GM12892 (cell line): ENCODE measurements around the gene KLF2.

ENCODE experiments used
- POLR2A ChIP-seq: IDR thresholded peaks from 2 replicates; pipeline ENCODE4 v1.6.1; 2011; ENCODE audit warnings: low read depth, low read length, control low read depth
- POLR2AphosphoS5 ChIP-seq: IDR thresholded peaks from 2 replicates; pipeline ENCODE4 v1.6.1; 2011; ENCODE audit warnings: low read depth, low read length, control low read depth

DNA sequence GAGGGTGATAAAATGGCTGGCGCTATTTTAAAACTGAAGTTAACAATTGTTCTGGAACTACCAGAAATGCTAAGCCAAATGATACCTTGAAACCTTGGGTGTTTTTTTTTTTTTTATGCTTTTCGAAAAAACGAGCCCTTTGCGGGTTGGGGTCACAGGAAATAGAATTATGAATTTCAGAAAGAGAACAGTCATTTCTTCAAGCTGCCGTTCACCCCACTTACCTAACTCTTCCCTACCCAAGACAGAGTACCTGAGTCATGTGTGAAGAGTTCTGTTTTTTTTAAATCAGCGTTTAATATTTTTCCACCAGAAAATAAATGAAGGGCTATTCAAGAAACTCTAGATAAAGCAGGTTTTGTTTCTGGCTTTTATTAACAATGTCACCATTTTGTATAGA is 35.3 kb downstream of the KLF2 start:
- no peak for TF ChIP-seq POLR2A
- TF ChIP-seq POLR2AphosphoS5, result no peak
